OCI-LY1 (cell line): ENCODE results near the gene NUP54.

ENCODE experiments used
- H2AFZ ChIP-seq: fragments of 200-600 bp; sonication (generic), shearing (Covaris generic); 2 replicates; pipeline ENCODE4 v1.6.0; 2014; ENCODE audit warnings: antibody characterized with exemption, mild to moderate bottlenecking, low read length
- H3F3A ChIP-seq: fragments of 200-600 bp; sonication (generic), shearing (Covaris generic); 2 replicates; pipeline ENCODE4 v1.6.0; 2014; ENCODE audit warnings: mild to moderate bottlenecking, antibody characterized with exemption, low read length, moderate library complexity; ENCODE audit not compliant: insufficient read depth
- H3K27ac ChIP-seq: fragments of 200-600 bp; sonication (generic); 2 replicates; pipeline ENCODE4 v1.5.1; 2014; ENCODE audit warnings: low read length, mixed run types, mild to moderate bottlenecking, low read depth; ENCODE audit not compliant: poor library complexity, severe bottlenecking
- H3K27me3 ChIP-seq: fragments of 200-600 bp; sonication (generic); 2 replicates; pipeline ENCODE4 v1.6.0; 2014; ENCODE audit warnings: antibody characterized with exemption, mild to moderate bottlenecking, low read length, moderate library complexity; ENCODE audit not compliant: insufficient read depth
- H3K36me3 ChIP-seq: fragments of 200-600 bp; sonication (generic); 2 replicates; pipeline ENCODE4 v1.6.1; 2014; ENCODE audit warnings: mild to moderate bottlenecking, antibody characterized with exemption, low read length, moderate library complexity, mixed read lengths; ENCODE audit not compliant: insufficient read depth
- H3K4me1 ChIP-seq: fragments of 200-600 bp; sonication (generic); 2 replicates; pipeline ENCODE4 v1.5.1; 2014; ENCODE audit warnings: mild to moderate bottlenecking, low read length, moderate library complexity; ENCODE audit not compliant: insufficient read depth, severe bottlenecking
- H3K4me2 ChIP-seq: fragments of 200-600 bp; sonication (generic), shearing (Covaris generic); 2 replicates; pipeline ENCODE4 v1.6.1; 2014; ENCODE audit warnings: low read length
- H3K4me3 ChIP-seq: fragments of 200-600 bp; sonication (generic); 2 replicates; pipeline ENCODE4 v1.5.1; 2014; ENCODE audit warnings: low read length, low read depth, mild to moderate bottlenecking, mixed read lengths; ENCODE audit not compliant: poor library complexity, severe bottlenecking
- H3K79me2 ChIP-seq: fragments of 200-600 bp; shearing (Covaris generic); 2 replicates; pipeline ENCODE4 v1.6.1; 2016; ENCODE audit warnings: mixed run types, low read length, mixed read lengths; ENCODE audit not compliant: insufficient read depth
- H3K9ac ChIP-seq: fragments of 200-600 bp; sonication (generic), shearing (Covaris generic); 2 replicates; pipeline ENCODE4 v1.6.1; 2014; ENCODE audit warnings: mild to moderate bottlenecking, low read length, mixed read lengths
- H3K9me2 ChIP-seq: fragments of 200-600 bp; sonication (generic), shearing (Covaris generic); 2 replicates; pipeline ENCODE4 v1.6.1; 2014; ENCODE audit warnings: low read depth, mild to moderate bottlenecking, low read length, mixed read lengths
- H3K9me3 ChIP-seq: fragments of 200-600 bp; shearing (Covaris generic); 2 replicates; pipeline ENCODE4 v1.6.1; 2014; ENCODE audit warnings: low read length, mixed read lengths
- H4K20me1 ChIP-seq: fragments of 200-600 bp; sonication (generic), shearing (Covaris generic); 2 replicates; pipeline ENCODE4 v1.6.0; 2016; ENCODE audit warnings: mild to moderate bottlenecking, low read length; ENCODE audit not compliant: insufficient read depth
- EZH2 ChIP-seq: fragments of 200-600 bp; sonication (generic), shearing (Covaris generic); IDR thresholded peaks from 2 replicates; pipeline ENCODE4 v1.8.0; 2017; ENCODE audit warnings: borderline replicate concordance, mixed run types, mild to moderate bottlenecking, antibody characterized with exemption, low read length, moderate library complexity, mixed read lengths
- TF ChIP-seq, protein P1 (sequence below): fragments of 200-600 bp; sonication (generic), shearing (Covaris generic); IDR thresholded peaks from 2 replicates; pipeline ENCODE4 v1.5.1; 2017; ENCODE audit warnings: mild to moderate bottlenecking, antibody characterized with exemption, low read length, moderate library complexity, mixed read lengths

NUP54 gene

DNA sequence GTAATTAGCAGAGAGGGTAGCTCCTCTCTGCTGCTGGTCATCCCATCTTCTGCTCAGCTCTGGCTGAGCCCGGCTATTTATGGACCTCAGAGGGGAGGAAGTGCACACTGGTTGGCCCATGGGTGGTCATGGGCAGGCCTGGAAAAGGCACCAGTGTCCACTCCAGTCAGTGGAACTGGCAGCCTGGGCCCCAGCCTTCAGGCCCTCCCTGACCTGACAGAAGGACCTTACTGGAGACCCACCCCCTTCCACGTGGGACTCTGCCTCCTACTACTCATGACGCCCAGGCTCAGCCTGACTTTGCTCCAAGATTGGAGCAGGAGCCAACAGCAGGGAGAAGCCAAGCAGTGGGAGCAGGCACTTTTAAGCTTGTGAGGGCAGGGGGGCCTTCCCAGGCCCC, 81.7 kb downstream of the NUP54 start:
- Histone ChIP-seq H3K4me3 (no peak overlapping the region), H3K36me3 (no peaks in the 10 kb centered on the region), H3K9ac (no peak overlapping the region), H3F3A (no peaks in the 10 kb centered on the region), H3K4me2 (no peak overlapping the region), H3K27me3 (no peaks in the 10 kb centered on the region), H2AFZ (no peak overlapping the region), H3K9me2 (no peaks in the 10 kb centered on the region), H3K27ac (no peak overlapping the region), H3K4me1 (no peaks in the 10 kb centered on the region), H3K79me2 (no peaks in the 10 kb centered on the region), H3K9me3 (no peaks in the 10 kb centered on the region), H4K20me1 (no peaks in the 10 kb centered on the region)
- TF ChIP-seq, protein P1, sequence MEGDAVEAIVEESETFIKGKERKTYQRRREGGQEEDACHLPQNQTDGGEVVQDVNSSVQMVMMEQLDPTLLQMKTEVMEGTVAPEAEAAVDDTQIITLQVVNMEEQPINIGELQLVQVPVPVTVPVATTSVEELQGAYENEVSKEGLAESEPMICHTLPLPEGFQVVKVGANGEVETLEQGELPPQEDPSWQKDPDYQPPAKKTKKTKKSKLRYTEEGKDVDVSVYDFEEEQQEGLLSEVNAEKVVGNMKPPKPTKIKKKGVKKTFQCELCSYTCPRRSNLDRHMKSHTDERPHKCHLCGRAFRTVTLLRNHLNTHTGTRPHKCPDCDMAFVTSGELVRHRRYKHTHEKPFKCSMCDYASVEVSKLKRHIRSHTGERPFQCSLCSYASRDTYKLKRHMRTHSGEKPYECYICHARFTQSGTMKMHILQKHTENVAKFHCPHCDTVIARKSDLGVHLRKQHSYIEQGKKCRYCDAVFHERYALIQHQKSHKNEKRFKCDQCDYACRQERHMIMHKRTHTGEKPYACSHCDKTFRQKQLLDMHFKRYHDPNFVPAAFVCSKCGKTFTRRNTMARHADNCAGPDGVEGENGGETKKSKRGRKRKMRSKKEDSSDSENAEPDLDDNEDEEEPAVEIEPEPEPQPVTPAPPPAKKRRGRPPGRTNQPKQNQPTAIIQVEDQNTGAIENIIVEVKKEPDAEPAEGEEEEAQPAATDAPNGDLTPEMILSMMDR: no peak
- TF ChIP-seq EZH2: no peak
